PC-9 (cell line): Measurements from ENCODE around the gene TMCO6. TPM values are rescaled to one million over a fixed set of nuclear protein-coding genes. Genes with fewer than 3 reads are reported as not detected.

ENCODE experiments used
- BruUV-seq: library from RNA; stranded (reverse); fragments of 400-500 nt; replicated peaks from 2 replicates; lab custom pipeline; 2021; lab: Mats Ljungman, UMichigan
- CTCF ChIA-PET: fragments of 300-600 bp; sonication (Branson Sonifier 250); formaldehyde crosslinking; loops from one replicate; lab custom pipeline; 2022; ENCODE audit warnings: antibody characterized with exemption; lab: Charles Lee
- POLR2A ChIA-PET: fragments of 300-600 bp; sonication (Branson Sonifier 250); formaldehyde crosslinking; loops from one replicate; lab custom pipeline; 2022; ENCODE audit warnings: antibody characterized with exemption; ENCODE audit not compliant: unreplicated experiment; lab: Charles Lee
- DNase-seq, 2 experiments: peaks; one replicate each; pipeline versions ENCODE4 v3.0.0 to v3.0.0-alpha.2; 2015 to 2022; ENCODE audit warnings: mixed read lengths in 1 of 2
- H2AFZ ChIP-seq: fragments of 200-600 bp; sonication (generic); 2 replicates; pipeline ENCODE4 v1.8.1; 2017; ENCODE audit warnings: antibody characterized with exemption
- H3F3A ChIP-seq: fragments of 200-600 bp; sonication (generic); 2 replicates; pipeline ENCODE4 v1.8.1; 2017; ENCODE audit warnings: antibody characterized with exemption, mild to moderate bottlenecking, low read depth; ENCODE audit not compliant: insufficient read depth
- H3K27ac ChIP-seq: fragments of 200-600 bp; sonication (generic); 2 replicates; pipeline ENCODE4 v1.6.1; 2016; ENCODE audit warnings: mixed run types
- H3K27me3 ChIP-seq: fragments of 200-600 bp; sonication (generic); 2 replicates; pipeline ENCODE4 v1.6.1; 2016; ENCODE audit warnings: low read depth, mixed run types; ENCODE audit not compliant: insufficient read depth
- H3K36me3 ChIP-seq: fragments of 200-600 bp; sonication (generic); 2 replicates; pipeline ENCODE4 v1.6.1; 2016; ENCODE audit warnings: low read depth, mixed run types
- H3K4me1 ChIP-seq: fragments of 200-600 bp; sonication (generic); replicated peaks from 2 replicates; pipeline ENCODE4 v1.6.1; 2016; ENCODE audit warnings: mixed run types; ENCODE audit not compliant: insufficient read depth
- H3K4me2 ChIP-seq: fragments of 200-600 bp; sonication (generic); 2 replicates; pipeline ENCODE4 v1.6.1; 2017; ENCODE audit warnings: mixed run types
- H3K4me3 ChIP-seq: fragments of 200-600 bp; sonication (generic); 2 replicates; pipeline ENCODE4 v1.6.1; 2016; ENCODE audit warnings: mixed run types
- H3K79me2 ChIP-seq: fragments of 200-600 bp; sonication (generic); 2 replicates; pipeline ENCODE4 v1.6.1; 2017; ENCODE audit warnings: low read depth, mixed run types
- H3K9me2 ChIP-seq: fragments of 200-600 bp; sonication (generic); 2 replicates; pipeline ENCODE4 v1.8.1; 2017; ENCODE audit warnings: mild to moderate bottlenecking; ENCODE audit not compliant: insufficient read depth
- H3K9me3 ChIP-seq: fragments of 200-600 bp; sonication (generic); 2 replicates; pipeline ENCODE4 v1.8.1; 2016; ENCODE audit warnings: low read depth; ENCODE audit not compliant: insufficient read depth
- H4K20me1 ChIP-seq: fragments of 200-600 bp; sonication (generic); 2 replicates; pipeline ENCODE4 v1.8.1; 2017; ENCODE audit not compliant: insufficient read depth
- EZH2 ChIP-seq: fragments of 200-600 bp; sonication (generic); IDR thresholded peaks from 2 replicates; pipeline ENCODE4 v1.8.0; 2017; ENCODE audit warnings: antibody characterized with exemption, low read depth
- intact Hi-C: fragments of 100-400 bp; cut with micrococcal nuclease; formaldehyde crosslinking; loops from one replicate; pipeline ENCODE4 v1.10.0; 2022; ENCODE audit not compliant: unreplicated experiment
- total RNA-seq: library from RNA; stranded (reverse); gene quantifications from 2 replicates; pipeline ENCODE4 v1.2.3, GENCODE V29; 2021
- TF ChIP-seq, protein P1 (sequence below): fragments of 200-600 bp; sonication (generic); conservative IDR thresholded peaks from 2 replicates; pipeline ENCODE4 v1.6.1; 2017; ENCODE audit warnings: mixed run types, antibody characterized with exemption, mild to moderate bottlenecking, moderate library complexity

The TMCO6 gene
- total RNA-seq, 1 experiment from 2014 or later = 12.1 TPM

GRCh38 chr5:140671472-140672125 is 32.3 kb downstream of the TMCO6 start:
- ChIA-PET POLR2A (no interaction called here), CTCF (no interaction called here)
- Histone ChIP-seq H3K4me1 (peaks cover 4% of the 10 kb centered on the region; the same call in 1 of the 2 replicates), H3F3A (peaks cover 3% of the 10 kb centered on the region; the same call in 1 of the 2 replicates), H2AFZ (no peak overlapping the region), H3K9me2 (no peaks in the 10 kb centered on the region), H3K27me3 (no peaks in the 10 kb centered on the region), H3K4me2 (no peak overlapping the region), H4K20me1 (no peaks in the 10 kb centered on the region), H3K27ac (no peak overlapping the region), H3K4me3 (no peak overlapping the region), H3K9me3 (no peaks in the 10 kb centered on the region), H3K79me2 (peaks cover 13% of the 10 kb centered on the region), H3K36me3 (peaks cover 25% of the 10 kb centered on the region; the same call in 1 of the 2 replicates)
- BruUV-seq = no TSS peak
- intact Hi-C loops = no loop called here
- TF ChIP-seq, protein P1, sequence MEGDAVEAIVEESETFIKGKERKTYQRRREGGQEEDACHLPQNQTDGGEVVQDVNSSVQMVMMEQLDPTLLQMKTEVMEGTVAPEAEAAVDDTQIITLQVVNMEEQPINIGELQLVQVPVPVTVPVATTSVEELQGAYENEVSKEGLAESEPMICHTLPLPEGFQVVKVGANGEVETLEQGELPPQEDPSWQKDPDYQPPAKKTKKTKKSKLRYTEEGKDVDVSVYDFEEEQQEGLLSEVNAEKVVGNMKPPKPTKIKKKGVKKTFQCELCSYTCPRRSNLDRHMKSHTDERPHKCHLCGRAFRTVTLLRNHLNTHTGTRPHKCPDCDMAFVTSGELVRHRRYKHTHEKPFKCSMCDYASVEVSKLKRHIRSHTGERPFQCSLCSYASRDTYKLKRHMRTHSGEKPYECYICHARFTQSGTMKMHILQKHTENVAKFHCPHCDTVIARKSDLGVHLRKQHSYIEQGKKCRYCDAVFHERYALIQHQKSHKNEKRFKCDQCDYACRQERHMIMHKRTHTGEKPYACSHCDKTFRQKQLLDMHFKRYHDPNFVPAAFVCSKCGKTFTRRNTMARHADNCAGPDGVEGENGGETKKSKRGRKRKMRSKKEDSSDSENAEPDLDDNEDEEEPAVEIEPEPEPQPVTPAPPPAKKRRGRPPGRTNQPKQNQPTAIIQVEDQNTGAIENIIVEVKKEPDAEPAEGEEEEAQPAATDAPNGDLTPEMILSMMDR = no peak
- TF ChIP-seq EZH2 = no peak
- DNase-seq = no peak

- peaks cover 23% of the 10 kb centered on the region; the same call in 1 of the 2 replicates for H3K36me3 ChIP-seq
- ChIA-PET POLR2A (no interaction called here), CTCF (no interaction called here)
- intact Hi-C loops = no loop called here
- no peak overlapping the region for H3K4me3 ChIP-seq
- DNase-seq = no peak
- H3K27ac ChIP-seq = no peak overlapping the region
- H3F3A ChIP-seq = peaks cover 3% of the 10 kb centered on the region; the same call in 1 of the 2 replicates
- TF ChIP-seq EZH2 = no peak
- TF ChIP-seq, protein P1 = no peak
- no peaks in the 10 kb centered on the region for H4K20me1 ChIP-seq
- peaks cover 3% of the 10 kb centered on the region for H3K79me2 ChIP-seq
- no peaks in the 10 kb centered on the region for H3K4me1 ChIP-seq
- no peaks in the 10 kb centered on the region for H3K27me3 ChIP-seq
- H2AFZ ChIP-seq = no peak overlapping the region
- BruUV-seq = no TSS peak
- no peaks in the 10 kb centered on the region for H3K9me3 ChIP-seq
- no peaks in the 10 kb centered on the region for H3K9me2 ChIP-seq
- H3K4me2 ChIP-seq = no peak overlapping the region
Observed at GRCh38 chr5:140672455-140673186, 33.4 kb downstream of the TMCO6 start.

- Histone ChIP-seq H3K79me2 (no peaks in the 10 kb centered on the region), H3K27me3 (no peaks in the 10 kb centered on the region), H3F3A (peaks cover 3% of the 10 kb centered on the region; the same call in 1 of the 2 replicates), H3K4me2 (no peak within 1 kb of the TSS), H3K9me2 (no peaks in the 10 kb centered on the region), H3K36me3 (peaks cover 16% of the 10 kb centered on the region; the same call in 1 of the 2 replicates), H3K27ac (no peak within 1 kb of the TSS), H3K4me3 (no peak within 1 kb of the TSS), H3K4me1 (no peaks in the 10 kb centered on the region), H4K20me1 (no peaks in the 10 kb centered on the region), H3K9me3 (no peaks in the 10 kb centered on the region), H2AFZ (no peak within 1 kb of the TSS)
- ChIA-PET CTCF (no interaction called here), POLR2A (no interaction called here)
- TF ChIP-seq, protein P1 = no peak
- no peak for TF ChIP-seq EZH2
- no peak for DNase-seq
- BruUV-seq = no TSS peak
- intact Hi-C loops = no loop called here
Observed at GRCh38 chr5:140673187-140673976, 34.1 kb downstream of the TMCO6 start, which contains the start of gene DND1. DND1 (minus strand) TSS chr5:140673576; CDS start chr5:140673542, 34 bp downstream.
